ENCODE measurements around the gene ADRB1.

GRCh38 chr10:114033566-114033965 lies 10.1 kb upstream of the ADRB1 start:
- TF ChIP-seq, protein P1, sequence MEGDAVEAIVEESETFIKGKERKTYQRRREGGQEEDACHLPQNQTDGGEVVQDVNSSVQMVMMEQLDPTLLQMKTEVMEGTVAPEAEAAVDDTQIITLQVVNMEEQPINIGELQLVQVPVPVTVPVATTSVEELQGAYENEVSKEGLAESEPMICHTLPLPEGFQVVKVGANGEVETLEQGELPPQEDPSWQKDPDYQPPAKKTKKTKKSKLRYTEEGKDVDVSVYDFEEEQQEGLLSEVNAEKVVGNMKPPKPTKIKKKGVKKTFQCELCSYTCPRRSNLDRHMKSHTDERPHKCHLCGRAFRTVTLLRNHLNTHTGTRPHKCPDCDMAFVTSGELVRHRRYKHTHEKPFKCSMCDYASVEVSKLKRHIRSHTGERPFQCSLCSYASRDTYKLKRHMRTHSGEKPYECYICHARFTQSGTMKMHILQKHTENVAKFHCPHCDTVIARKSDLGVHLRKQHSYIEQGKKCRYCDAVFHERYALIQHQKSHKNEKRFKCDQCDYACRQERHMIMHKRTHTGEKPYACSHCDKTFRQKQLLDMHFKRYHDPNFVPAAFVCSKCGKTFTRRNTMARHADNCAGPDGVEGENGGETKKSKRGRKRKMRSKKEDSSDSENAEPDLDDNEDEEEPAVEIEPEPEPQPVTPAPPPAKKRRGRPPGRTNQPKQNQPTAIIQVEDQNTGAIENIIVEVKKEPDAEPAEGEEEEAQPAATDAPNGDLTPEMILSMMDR (IDR thresholded peaks at IDR 0.05): no peak
- TF ChIP-seq EP300 (IDR thresholded peaks at IDR 0.05) (no peak), POLR2A (IDR thresholded peaks at IDR 0.05) (no peak), POLR2AphosphoS5 (IDR thresholded peaks at IDR 0.05) (no peak)

All from gastroesophageal sphincter (tissue), 3 donors.